Measurements from ENCODE around the gene PARP3.

Gene PARP3

DNA sequence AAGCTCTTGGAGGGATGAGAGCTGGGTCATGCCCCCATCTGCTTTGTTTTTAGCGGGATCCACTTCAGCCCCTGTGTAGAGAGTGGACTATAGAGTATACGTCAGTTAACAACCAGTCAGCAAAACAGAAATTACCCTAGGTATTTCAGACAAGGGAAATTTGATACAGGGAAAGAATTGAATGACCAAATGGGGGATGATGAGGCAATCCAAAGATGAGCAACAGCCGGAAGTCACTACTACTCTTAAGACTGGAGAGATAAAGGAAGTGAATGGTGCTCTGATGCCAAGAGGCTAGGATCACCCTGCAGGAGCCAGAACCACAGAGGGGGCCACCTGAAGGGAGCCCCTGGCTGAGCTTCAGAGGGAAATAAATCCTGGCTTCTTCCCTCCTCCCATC lies 11.3 kb downstream of the PARP3 start:
- no peaks in the 10 kb centered on the region for H3K36me3 Mint-ChIP-seq (ENCODE audit: low read depth)
- no peak for DNase-seq
- no peak overlapping the region for H3K4me3 Mint-ChIP-seq
- H3K4me1 Mint-ChIP-seq, result no peaks in the 10 kb centered on the region
- peaks cover 34% of the 10 kb centered on the region for H3K27me3 Mint-ChIP-seq
- no peak for ATAC-seq
- no peaks in the 10 kb centered on the region for H3K9me3 Mint-ChIP-seq
- H3K27ac Mint-ChIP-seq, result no peak overlapping the region

DNA sequence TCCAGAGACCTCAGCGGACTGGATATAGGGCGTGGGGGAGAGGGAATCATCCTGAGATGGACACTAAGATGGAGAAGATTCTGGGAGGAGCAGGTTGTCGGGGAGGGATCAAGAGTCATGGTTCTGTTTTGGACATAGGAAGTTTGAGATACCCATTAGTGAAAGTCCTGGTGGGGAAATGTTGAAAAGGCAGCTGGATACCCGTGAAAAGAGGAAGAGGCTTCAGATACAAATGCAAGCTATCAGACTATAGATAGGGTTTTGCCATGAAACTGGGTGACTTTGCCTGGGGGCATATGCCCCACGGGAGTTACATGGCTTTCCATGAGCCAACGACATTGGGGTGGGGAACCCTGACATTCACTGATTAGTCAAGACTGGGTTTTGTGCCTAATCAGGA lies 11.9 kb downstream of the PARP3 start:
- H3K4me1 Mint-ChIP-seq, result no peaks in the 10 kb centered on the region
- H3K36me3 Mint-ChIP-seq (ENCODE audit: low read depth), result no peaks in the 10 kb centered on the region
- DNase-seq, result no peak
- H3K27me3 Mint-ChIP-seq, result peaks cover 34% of the 10 kb centered on the region
- no peak for ATAC-seq
- H3K27ac Mint-ChIP-seq, result no peak overlapping the region
- H3K9me3 Mint-ChIP-seq, result no peaks in the 10 kb centered on the region
- no peak overlapping the region for H3K4me3 Mint-ChIP-seq

DNA sequence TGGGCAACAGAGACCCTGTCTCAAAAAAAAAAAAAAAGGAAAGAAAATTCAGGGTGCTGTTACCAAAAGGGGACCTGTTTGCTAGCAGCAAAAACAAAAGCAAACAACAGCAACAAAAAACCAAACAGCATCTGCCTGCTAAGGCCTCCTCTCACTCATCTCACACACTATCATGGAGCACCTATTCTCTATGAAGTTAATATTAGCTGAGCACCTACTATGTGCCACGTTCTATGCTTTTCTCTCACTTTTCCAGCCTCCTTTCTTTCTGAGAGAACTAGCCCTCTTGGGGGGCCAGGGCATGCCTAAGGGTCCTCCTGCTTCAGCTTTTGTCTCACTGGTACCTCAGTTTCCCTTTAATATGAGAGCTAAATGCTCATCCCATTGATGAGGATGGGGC lies 12.6 kb downstream of the PARP3 start:
- no peak overlapping the region for H3K27ac Mint-ChIP-seq
- H3K36me3 Mint-ChIP-seq (ENCODE audit: low read depth), result no peaks in the 10 kb centered on the region
- H3K9me3 Mint-ChIP-seq, result no peaks in the 10 kb centered on the region
- no peak for ATAC-seq
- peaks cover 34% of the 10 kb centered on the region for H3K27me3 Mint-ChIP-seq
- H3K4me1 Mint-ChIP-seq, result no peaks in the 10 kb centered on the region
- H3K4me3 Mint-ChIP-seq, result no peak overlapping the region
- no peak for DNase-seq

DNA sequence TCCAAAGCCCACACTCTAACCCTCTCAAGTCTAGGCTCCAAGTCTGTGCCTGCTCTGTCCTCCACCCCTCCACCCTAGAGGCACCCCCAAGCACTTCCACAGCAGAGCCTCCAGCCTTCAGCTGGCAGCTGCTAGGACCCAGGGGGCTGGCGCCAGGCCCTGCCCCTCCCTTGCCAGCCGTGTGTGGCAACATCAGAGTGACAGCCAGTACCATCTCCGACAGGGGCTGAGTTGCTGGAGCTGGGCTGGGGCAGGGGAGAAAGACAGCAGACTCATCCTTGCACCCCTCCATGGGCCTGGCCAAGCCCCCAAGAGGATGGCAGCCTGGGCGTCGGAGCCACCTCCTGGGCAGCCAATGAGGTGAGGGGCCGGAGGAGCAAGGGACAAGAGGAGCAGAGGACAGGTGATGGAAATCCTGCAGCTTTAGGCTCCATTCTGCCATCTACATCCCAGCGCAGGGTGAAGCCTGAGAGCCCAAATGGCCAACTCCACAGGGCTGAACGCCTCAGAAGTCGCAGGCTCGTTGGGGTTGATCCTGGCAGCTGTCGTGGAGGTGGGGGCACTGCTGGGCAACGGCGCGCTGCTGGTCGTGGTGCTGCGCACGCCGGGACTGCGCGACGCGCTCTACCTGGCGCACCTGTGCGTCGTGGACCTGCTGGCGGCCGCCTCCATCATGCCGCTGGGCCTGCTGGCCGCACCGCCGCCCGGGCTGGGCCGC lies 13.2 kb downstream of the PARP3 start, which contains the start of gene GPR62:
Gene GPR62, plus strand, starts transcription at position 207 of the 718 bp plus-strand sequence. Its CDS starts 272 bp downstream, at position 479.
- Mint-ChIP-seq H3K27ac (no peak within 1 kb of the TSS), H3K9me3 (no peaks in the 10 kb centered on the region), H3K4me3 (no peak within 1 kb of the TSS), H3K27me3 (peaks cover 34% of the 10 kb centered on the region), H3K4me1 (no peaks in the 10 kb centered on the region), H3K36me3 (ENCODE audit: low read depth) (no peaks in the 10 kb centered on the region)
- DNase-seq, result no peak
- no peak for ATAC-seq

DNA sequence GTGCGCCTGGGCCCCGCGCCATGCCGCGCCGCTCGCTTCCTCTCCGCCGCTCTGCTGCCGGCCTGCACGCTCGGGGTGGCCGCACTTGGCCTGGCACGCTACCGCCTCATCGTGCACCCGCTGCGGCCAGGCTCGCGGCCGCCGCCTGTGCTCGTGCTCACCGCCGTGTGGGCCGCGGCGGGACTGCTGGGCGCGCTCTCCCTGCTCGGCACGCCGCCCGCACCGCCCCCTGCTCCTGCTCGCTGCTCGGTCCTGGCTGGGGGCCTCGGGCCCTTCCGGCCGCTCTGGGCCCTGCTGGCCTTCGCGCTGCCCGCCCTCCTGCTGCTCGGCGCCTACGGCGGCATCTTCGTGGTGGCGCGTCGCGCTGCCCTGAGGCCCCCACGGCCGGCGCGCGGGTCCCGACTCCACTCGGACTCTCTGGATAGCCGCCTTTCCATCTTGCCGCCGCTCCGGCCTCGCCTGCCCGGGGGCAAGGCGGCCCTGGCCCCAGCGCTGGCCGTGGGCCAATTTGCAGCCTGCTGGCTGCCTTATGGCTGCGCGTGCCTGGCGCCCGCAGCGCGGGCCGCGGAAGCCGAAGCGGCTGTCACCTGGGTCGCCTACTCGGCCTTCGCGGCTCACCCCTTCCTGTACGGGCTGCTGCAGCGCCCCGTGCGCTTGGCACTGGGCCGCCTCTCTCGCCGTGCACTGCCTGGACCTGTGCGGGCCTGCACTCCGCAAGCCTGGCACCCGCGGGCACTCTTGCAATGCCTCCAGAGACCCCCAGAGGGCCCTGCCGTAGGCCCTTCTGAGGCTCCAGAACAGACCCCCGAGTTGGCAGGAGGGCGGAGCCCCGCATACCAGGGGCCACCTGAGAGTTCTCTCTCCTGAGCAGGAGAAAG lies 14.0 kb downstream of the PARP3 start:
- Mint-ChIP-seq H3K4me1 (no peaks in the 10 kb centered on the region), H3K27ac (no peak overlapping the region), H3K36me3 (ENCODE audit: low read depth) (no peaks in the 10 kb centered on the region), H3K9me3 (no peaks in the 10 kb centered on the region), H3K4me3 (no peak overlapping the region), H3K27me3 (peaks cover 34% of the 10 kb centered on the region)
- DNase-seq (peak; percentile 52), ATAC-seq (peak; percentile 81)

DNA sequence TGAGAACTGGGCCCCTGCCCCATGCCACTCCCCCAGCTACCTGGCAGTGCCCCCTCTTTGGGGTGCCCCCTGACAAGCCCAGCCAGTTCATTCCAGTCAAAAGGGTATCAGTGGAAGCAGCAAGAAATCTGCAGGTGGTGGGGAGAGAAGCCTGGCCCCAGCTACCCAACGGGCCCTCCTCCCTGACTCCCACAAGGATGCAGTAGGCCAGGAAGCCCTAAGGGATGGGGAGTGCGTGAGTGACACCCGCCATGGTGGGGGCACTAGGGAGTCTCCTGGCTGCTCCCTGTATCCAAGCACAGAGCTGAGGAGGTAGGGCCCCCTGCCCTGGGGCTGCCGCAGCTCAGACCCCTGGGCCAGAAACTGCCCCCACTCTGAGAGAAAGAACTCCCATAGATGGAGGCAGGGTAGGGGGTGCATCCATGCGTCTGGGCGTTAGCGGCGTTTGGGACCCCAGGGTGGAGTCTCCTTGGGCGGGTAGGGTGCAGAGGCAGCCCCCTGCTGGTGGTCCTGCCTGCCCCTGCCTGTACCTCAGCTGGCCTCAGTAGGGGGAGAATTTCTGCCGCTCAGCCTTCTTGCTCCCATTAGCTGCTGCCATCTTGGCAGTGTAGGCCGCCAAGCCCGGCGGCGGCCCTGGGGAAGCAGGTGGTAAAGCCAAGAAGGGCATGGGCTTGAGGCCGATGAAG lies 15.5 kb downstream of the PARP3 start:
- ATAC-seq, result no peak
- DNase-seq, result no peak
- Mint-ChIP-seq H3K27ac (no peak overlapping the region), H3K36me3 (ENCODE audit: low read depth) (no peaks in the 10 kb centered on the region), H3K9me3 (no peaks in the 10 kb centered on the region), H3K4me3 (no peak overlapping the region), H3K27me3 (peaks cover 34% of the 10 kb centered on the region), H3K4me1 (no peaks in the 10 kb centered on the region)

DNA sequence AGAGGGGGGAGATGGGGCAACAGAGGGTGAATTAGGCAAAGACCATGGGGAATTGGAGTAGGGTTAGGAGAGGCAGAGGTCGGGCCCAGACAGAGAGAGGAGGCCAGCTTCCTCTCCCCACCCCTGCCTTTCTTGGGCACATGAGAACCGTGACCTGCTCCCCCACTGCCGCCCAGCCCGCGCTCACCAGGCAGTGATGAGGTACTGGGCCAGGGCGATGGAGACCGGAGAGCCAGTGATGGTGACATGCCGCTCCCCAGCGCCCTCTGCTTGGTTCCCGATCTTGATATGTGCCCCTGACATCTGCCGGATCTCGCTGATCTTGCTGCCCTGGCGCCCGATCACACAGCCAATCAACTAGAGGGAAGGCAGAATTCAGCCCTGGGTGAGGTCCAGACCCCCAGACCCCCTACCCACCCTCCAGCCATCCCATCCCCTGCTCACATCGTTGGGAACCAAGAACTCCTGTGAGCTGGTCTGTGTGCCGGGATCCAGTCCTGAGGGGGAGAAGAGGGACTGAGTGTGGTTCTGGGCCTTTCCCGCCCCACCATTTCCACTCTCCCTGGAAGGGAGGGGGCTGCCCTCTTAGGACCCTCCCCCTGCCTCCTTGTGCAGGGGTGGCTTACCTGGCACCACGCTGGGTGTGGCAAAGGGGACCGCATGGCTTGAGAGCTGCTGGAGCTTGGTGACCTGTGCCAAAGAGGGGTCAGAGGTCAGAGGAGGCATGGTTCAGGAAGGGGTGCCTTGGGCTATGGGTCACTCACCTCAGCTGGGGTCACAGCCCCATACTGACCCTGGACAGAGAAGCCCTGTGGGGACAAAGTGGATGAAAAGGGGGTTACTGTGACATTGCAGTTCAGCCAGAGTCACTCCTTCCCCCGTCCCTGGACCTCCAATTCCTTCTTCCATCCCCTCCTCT lies 16.7 kb downstream of the PARP3 start:
- Mint-ChIP-seq H3K27ac (no peak overlapping the region), H3K9me3 (no peaks in the 10 kb centered on the region), H3K4me1 (no peaks in the 10 kb centered on the region), H3K4me3 (no peak overlapping the region), H3K27me3 (peaks cover 25% of the 10 kb centered on the region), H3K36me3 (ENCODE audit: low read depth) (no peaks in the 10 kb centered on the region)
- DNase-seq (no peak), ATAC-seq (no peak)

DNA sequence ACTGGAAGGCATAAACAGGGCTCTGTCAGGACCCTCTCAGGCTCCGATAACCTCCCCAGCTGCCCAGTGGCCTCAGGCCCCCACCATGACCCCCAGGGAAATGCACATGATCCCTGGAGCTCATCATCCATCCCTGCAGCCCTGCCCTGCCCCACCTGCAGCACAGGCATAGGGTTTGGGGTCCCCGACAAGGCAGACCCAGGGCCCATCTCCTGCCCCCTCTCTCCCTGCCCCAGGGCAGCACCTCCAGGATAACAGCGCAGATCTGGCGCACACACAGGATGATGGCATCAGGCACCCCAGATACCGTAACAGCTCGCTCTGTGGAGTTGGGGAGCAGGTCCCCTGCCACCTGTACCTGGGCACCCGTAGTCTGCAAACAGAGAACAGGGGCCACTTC lies 17.5 kb downstream of the PARP3 start:
- ATAC-seq, result no peak
- H3K4me1 Mint-ChIP-seq, result no peaks in the 10 kb centered on the region

DNA sequence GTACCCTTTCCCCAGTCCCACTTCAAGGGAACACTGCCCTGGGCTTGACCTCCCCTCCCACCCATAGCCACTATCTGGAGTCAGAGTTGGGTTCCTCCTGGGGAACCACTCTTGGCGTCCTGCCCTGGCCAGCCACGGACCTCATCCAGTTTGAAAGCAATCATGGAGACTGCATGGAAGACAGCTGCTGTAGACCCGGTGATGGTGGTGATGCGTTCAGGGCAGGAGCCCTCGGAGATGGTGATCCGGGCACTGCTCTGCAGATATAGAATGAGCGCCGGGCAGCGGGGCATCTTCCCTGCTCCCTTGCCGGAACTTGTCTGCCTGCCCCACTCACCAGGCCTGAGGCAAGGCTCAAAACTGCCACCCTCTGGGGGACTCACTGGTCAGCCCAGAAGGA lies 18.2 kb downstream of the PARP3 start:
- ATAC-seq, result no peak
- Mint-ChIP-seq H3K36me3 (ENCODE audit: low read depth) (no peaks in the 10 kb centered on the region), H3K4me1 (no peaks in the 10 kb centered on the region), H3K4me3 (no peak overlapping the region), H3K27ac (no peak overlapping the region), H3K9me3 (no peaks in the 10 kb centered on the region), H3K27me3 (peaks cover 11% of the 10 kb centered on the region)
- DNase-seq, result no peak

More for the DNA sequence above, 17.5 kb downstream of the PARP3 start:
- Mint-ChIP-seq H3K27ac (no peak overlapping the region), H3K36me3 (ENCODE audit: low read depth) (no peaks in the 10 kb centered on the region), H3K4me3 (no peak overlapping the region), H3K27me3 (peaks cover 19% of the 10 kb centered on the region), H3K9me3 (no peaks in the 10 kb centered on the region)
- DNase-seq, result no peak

DNA sequence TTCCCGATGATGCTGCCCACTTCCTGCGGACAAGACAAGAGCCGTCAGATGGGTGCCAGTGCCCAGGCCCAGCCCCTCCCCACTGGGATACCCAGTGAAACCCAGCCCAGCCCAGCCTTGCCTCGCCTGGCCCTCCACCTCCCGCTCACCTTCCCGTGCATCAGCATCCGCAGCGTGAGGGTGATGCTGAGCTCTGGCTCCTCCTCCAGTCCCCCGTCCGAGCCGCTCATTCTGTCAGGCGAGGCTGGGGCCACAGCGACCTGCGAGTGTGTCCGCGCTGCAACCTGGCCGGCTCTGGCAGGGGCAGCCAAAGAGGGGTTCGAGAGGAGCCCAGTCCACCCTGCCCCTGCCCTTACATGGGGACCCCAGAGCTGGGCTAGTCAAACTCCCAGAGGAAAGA lies 18.8 kb downstream of the PARP3 start:
- no peaks in the 10 kb centered on the region for H3K36me3 Mint-ChIP-seq (ENCODE audit: low read depth)
- H3K27ac Mint-ChIP-seq, result no peak overlapping the region
- DNase-seq (no peak), ATAC-seq (no peak)
- no peaks in the 10 kb centered on the region for H3K9me3 Mint-ChIP-seq
- H3K4me3 Mint-ChIP-seq, result no peak overlapping the region
- peaks cover 11% of the 10 kb centered on the region for H3K27me3 Mint-ChIP-seq
- no peaks in the 10 kb centered on the region for H3K4me1 Mint-ChIP-seq

DNA sequence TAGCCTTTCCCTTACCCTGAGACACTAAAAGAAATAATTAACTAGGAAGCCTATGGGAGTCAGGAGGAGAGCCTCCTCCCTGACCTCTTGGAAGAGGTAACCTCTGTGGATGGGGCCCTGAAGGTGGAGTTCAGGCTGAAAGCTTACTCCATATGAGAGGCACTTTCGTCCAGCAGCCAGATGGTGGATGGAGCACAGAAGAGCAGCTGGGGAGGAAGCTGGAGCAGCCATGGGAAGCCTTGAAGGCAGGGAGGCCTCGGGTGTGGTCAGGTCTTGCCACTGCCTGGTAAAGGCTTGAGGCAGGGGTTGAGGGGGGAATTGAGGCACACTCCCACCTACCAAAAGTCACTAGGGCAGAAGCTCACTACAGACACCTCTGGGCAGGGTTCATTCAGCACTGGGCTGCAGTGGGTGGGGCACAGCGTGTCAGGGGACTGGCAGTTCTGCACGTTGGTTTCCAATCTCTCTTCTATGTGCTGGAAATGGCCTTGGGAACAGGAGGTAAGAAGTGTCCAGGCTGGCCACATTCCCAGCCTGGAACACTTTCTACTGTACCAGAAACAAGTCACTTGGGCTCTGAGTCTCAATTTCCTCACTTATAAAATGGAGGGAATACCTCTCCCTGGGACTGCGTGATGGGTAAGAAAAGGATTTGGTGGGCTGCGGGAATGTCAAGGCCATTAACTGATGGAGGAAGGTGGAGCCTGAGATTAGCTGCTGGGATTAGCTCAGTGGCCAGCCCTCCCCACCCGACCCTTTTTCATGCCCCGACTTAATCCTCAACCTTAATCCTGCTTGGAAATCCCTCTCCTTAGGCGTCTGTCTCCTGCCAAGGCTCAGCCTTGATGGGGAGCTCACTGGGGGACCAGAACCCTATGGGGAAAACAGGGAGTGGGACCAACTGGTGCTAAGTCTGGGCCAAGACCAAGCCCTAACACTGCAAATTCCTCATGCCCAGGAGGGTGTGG lies 19.7 kb downstream of the PARP3 start:
- Mint-ChIP-seq H3K27ac (no peak overlapping the region), H3K36me3 (ENCODE audit: low read depth) (no peaks in the 10 kb centered on the region), H3K4me1 (peaks cover 3% of the 10 kb centered on the region), H3K9me3 (no peaks in the 10 kb centered on the region), H3K27me3 (peaks cover 6% of the 10 kb centered on the region), H3K4me3 (no peak overlapping the region)
- ATAC-seq (no peak), DNase-seq (no peak)

DNA sequence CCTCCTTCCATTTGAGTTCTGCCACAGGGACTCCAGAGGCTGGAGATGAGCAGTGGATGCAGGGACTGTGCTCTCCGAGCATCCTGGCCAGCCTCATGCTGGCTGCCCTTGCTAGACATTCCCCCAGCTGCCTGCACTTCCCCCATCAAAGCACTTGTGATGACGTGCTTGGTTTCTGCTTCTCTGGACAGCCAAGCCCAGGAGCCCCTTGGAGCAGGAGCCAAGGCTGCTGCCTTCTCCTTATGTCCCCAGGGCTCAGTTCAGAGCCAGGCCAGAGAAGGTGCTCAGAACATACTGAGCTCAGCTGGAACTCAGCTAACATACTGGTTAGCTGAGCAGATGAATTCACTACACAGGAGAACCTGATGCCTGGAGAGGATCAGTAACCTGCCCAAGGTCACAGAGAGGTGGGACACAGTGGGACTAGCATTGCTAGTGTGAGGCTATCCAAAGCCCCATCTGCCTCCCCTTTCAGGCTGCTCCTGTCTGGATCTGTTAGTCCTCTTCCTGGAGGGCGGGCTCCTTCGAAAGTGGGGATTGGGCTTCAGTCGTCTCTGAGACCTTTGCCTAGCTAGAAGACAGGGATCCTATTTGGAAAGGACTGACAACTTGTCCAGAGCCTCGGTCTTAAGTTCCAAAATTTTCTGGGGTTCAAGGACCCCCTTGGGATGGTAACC lies 20.8 kb downstream of the PARP3 start:
- DNase-seq (no peak), ATAC-seq (no peak)
- Mint-ChIP-seq H3K27me3 (peaks cover 3% of the 10 kb centered on the region), H3K4me1 (peaks cover 3% of the 10 kb centered on the region), H3K27ac (no peak overlapping the region), H3K9me3 (no peaks in the 10 kb centered on the region), H3K36me3 (ENCODE audit: low read depth) (no peaks in the 10 kb centered on the region), H3K4me3 (no peak overlapping the region)

All from activated naive CD8-positive, alpha-beta T cell treated with anti-CD3 and anti-CD28 coated beads, Interleukin-2, amount 50 U/mL, for 24 hours (primary cell).